Measurements from ENCODE around the gene TSHZ3. TPM values are rescaled to one million over a fixed set of nuclear protein-coding genes. Genes with fewer than 3 reads are reported as not detected.

The TSHZ3 gene, protein sequence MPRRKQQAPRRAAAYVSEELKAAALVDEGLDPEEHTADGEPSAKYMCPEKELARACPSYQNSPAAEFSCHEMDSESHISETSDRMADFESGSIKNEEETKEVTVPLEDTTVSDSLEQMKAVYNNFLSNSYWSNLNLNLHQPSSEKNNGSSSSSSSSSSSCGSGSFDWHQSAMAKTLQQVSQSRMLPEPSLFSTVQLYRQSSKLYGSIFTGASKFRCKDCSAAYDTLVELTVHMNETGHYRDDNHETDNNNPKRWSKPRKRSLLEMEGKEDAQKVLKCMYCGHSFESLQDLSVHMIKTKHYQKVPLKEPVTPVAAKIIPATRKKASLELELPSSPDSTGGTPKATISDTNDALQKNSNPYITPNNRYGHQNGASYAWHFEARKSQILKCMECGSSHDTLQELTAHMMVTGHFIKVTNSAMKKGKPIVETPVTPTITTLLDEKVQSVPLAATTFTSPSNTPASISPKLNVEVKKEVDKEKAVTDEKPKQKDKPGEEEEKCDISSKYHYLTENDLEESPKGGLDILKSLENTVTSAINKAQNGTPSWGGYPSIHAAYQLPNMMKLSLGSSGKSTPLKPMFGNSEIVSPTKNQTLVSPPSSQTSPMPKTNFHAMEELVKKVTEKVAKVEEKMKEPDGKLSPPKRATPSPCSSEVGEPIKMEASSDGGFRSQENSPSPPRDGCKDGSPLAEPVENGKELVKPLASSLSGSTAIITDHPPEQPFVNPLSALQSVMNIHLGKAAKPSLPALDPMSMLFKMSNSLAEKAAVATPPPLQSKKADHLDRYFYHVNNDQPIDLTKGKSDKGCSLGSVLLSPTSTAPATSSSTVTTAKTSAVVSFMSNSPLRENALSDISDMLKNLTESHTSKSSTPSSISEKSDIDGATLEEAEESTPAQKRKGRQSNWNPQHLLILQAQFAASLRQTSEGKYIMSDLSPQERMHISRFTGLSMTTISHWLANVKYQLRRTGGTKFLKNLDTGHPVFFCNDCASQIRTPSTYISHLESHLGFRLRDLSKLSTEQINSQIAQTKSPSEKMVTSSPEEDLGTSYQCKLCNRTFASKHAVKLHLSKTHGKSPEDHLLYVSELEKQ
- 10.8 and 13.2 TPM in 2 replicates for total RNA-seq

GRCh38 chr19:31349160-31349881 lies at the start of gene TSHZ3:
TSHZ3 (minus strand) TSS chr19:31349436; CDS start chr19:31349219, 217 bp downstream.
- no peak for TF ChIP-seq CTCF (IDR thresholded peaks at IDR 0.05; ENCODE audit: insufficient read depth, low read depth, low read length)
- peak; percentile 94 for DNase-seq (ENCODE audit: low read depth)
- H3K4me3 ChIP-seq (ENCODE audit: low read depth, low read length): peak within 1 kb of the TSS; percentile 85

DNA sequence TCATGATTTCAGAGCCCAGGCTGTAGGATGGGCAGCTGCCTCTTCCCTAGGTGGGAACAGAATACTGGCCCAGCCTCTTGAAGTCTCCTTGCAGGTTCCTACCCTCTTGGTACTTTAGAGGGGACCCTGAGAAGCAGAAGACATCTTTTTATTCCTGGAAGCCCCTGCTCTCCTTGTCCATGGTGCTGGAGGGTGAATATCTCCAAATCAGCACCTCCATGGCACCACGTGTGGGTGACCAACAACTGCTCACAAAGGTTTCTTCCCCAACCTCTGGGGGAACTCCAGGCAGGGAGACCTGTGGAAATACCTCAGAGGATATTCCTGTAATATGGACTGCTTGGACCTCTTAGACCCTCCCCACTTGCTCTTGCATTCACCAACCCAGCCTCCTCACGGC lies 48.1 kb upstream of the TSHZ3 start:
- DNase-seq (ENCODE audit: low read depth): no peak
- H3K4me3 ChIP-seq (ENCODE audit: low read depth, low read length): no peak overlapping the region
- no peak for TF ChIP-seq CTCF (IDR thresholded peaks at IDR 0.05; ENCODE audit: insufficient read depth, low read depth, low read length)

DNA sequence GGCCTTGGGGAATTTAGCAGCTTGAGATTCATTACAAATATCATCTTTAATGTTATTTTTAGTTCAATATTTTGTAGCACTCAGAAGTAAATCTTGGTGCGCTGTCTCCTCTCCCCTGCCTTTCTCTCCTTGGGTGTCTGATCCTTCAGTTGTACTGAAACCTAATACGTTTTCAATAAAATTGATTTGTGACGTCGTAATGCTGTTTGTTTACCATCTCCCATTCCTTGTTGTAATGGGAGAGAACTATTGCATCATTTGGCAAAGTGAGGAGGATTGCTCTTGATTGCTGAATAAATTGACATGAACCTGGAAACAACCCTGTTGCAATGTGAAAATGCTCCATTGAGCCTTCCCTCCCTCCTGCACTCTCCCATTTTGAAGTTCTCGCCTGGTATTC lies 43.2 kb upstream of the TSHZ3 start:
- DNase-seq (ENCODE audit: low read depth): peak; percentile 45
- H3K4me3 ChIP-seq (ENCODE audit: low read depth, low read length): no peak overlapping the region
- no peak for TF ChIP-seq CTCF (IDR thresholded peaks at IDR 0.05; ENCODE audit: insufficient read depth, low read depth, low read length)

DNA sequence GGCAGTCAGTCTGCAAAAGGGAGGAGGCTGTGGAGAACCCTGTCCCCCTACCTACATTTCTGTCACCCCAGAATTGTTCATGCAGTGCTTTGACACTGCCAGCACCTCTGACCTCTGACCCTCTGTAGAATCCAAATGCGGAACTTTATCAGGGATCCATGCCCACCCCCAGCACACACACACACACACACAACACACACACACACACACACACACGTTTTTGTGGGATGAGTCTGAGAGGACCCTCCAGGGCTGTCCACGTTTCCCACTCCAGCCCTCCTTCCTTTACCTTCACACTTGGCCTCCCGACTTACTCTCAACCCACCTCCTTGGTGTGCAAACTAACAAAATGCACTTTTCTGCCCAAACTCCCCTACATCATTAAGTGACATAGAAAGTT lies 42.3 kb upstream of the TSHZ3 start:
- H3K4me3 ChIP-seq (ENCODE audit: low read depth, low read length): no peak overlapping the region
- DNase-seq (ENCODE audit: low read depth): no peak
- TF ChIP-seq CTCF (IDR thresholded peaks at IDR 0.05; ENCODE audit: insufficient read depth, low read depth, low read length): no peak

DNA sequence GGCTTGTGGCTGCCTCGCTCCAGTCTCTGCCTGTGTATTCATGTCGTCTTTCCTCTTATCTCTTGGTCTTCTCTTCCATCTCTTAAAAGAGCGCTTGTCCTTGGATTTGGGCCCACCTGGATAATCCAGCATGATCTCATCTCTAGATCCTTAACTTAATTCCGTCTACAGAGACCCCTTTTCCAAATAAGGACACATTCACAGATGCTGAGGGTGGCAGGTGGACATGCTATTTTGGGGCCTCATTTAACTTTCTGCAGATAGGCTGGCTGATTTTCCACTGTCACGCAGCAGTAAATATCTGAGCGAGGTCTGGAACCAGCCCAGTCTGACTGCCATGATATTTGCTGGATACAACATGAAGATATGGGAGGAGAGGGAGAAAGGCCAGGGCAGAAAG lies 41.5 kb upstream of the TSHZ3 start:
- TF ChIP-seq CTCF (IDR thresholded peaks at IDR 0.05; ENCODE audit: insufficient read depth, low read depth, low read length): no peak
- H3K4me3 ChIP-seq (ENCODE audit: low read depth, low read length): no peak overlapping the region
- no peak for DNase-seq (ENCODE audit: low read depth)

DNA sequence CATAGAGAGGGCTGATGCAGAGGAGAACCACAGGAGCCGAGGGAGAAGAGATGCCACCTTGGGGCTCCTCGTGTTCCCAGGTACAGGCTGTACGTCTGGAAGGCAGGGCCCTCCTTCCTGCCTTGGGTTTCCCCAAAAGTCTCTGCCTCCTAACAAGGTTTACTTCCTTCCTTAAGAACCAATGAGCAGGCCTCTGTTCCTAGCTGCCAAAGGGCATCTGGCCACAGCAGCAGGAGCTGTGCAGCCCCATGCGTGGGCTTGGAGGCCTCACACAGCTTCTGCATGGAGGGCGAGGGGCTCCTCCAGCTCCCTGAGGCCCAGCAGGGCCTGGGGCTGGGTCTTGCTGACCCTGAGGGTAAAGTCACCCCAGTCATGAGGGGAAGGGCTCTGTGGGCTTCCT lies 40.6 kb upstream of the TSHZ3 start:
- TF ChIP-seq CTCF (IDR thresholded peaks at IDR 0.05; ENCODE audit: insufficient read depth, low read depth, low read length): no peak
- H3K4me3 ChIP-seq (ENCODE audit: low read depth, low read length): no peak overlapping the region
- DNase-seq (ENCODE audit: low read depth): no peak
